Endodermal cell (in vitro differentiated cells): ENCODE data around the gene HCFC1. TPM values are rescaled to one million over a fixed set of nuclear protein-coding genes. Genes with fewer than 3 reads are reported as not detected.

Experiments
- DNase-seq: peaks from one replicate; pipeline ENCODE4 v3.0.0-alpha.2; 2017
- H3K27ac ChIP-seq: 2 replicates; pipeline ENCODE4 v1.5.1; 2013; ENCODE audit warnings: mild to moderate bottlenecking, low read depth, low read length, moderate library complexity
- H3K27me3 ChIP-seq: 2 replicates; pipeline ENCODE4 v1.6.1; 2013; ENCODE audit warnings: mild to moderate bottlenecking, low read length, moderate library complexity; ENCODE audit not compliant: insufficient read depth, control insufficient read depth, poor library complexity, severe bottlenecking
- H3K36me3 ChIP-seq: 2 replicates; pipeline ENCODE4 v1.7.0; 2013; ENCODE audit warnings: mild to moderate bottlenecking, low read length, moderate library complexity; ENCODE audit not compliant: control insufficient read depth, insufficient read depth
- H3K4me1 ChIP-seq: one replicate; pipeline ENCODE4 v1.7.0; 2013; ENCODE audit warnings: low read length; ENCODE audit not compliant: control insufficient read depth, insufficient read depth
- H3K4me3 ChIP-seq: 2 replicates; pipeline ENCODE4 v1.5.1; 2013; ENCODE audit warnings: mild to moderate bottlenecking, low read length, moderate library complexity
- H3K9ac ChIP-seq: 2 replicates; pipeline ENCODE4 v1.6.1; 2013; ENCODE audit warnings: mild to moderate bottlenecking, low read length, moderate library complexity; ENCODE audit not compliant: poor library complexity, severe bottlenecking; ENCODE audit errors: extremely low read depth
- H3K9me3 ChIP-seq: 2 replicates; pipeline ENCODE4 v1.6.1; 2013; ENCODE audit warnings: mild to moderate bottlenecking, low read length, moderate library complexity; ENCODE audit not compliant: control insufficient read depth
- H3K27ac Mint-ChIP-seq: 2 replicates; pipeline ENCODE4 v1.8.0; 2020; ENCODE audit warnings: mixed read lengths
- H3K27me3 Mint-ChIP-seq: 2 replicates; pipeline ENCODE4 v1.8.0; 2021; ENCODE audit warnings: mild to moderate bottlenecking, mixed read lengths; ENCODE audit not compliant: insufficient read depth
- H3K36me3 Mint-ChIP-seq: 2 replicates; pipeline ENCODE4 v1.8.0; 2020; ENCODE audit warnings: low read depth, mixed read lengths
- H3K4me1 Mint-ChIP-seq: 2 replicates; pipeline ENCODE4 v1.8.0; 2020; ENCODE audit warnings: mixed read lengths
- H3K4me3 Mint-ChIP-seq: 2 replicates; pipeline ENCODE4 v1.8.0; 2020; ENCODE audit warnings: mild to moderate bottlenecking, moderate library complexity, mixed read lengths
- H3K9me3 Mint-ChIP-seq: 2 replicates; pipeline ENCODE4 v1.8.0; 2020; ENCODE audit warnings: mild to moderate bottlenecking, mixed read lengths
- WGBS, 2 experiments: methylation state at CpG; one replicate each; pipeline versions ENCODE4 v1.1.5 to v1.1.7; 2013; ENCODE audit warnings: missing lambda C conversion rate in 2 of 2, mixed read lengths in 1 of 2; ENCODE audit not compliant: insufficient coverage in 1 of 2, insufficient read length in 1 of 2; 5-methylcytosine and 5-hydroxymethylcytosine counted together
- total RNA-seq, 2 donors: library from RNA; stranded (reverse); fragmentation: NEBNext Ultra II Directional in 1 of 2; extraction: Animal tissue kit (Norgen Biotek cat#: 25700) in 1 of 2; gene quantifications; 2 replicates in 1 of 2; 3 replicates in 1 of 2; pipeline ENCODE4 v1.2.1, GENCODE V29; 2021
- TF ChIP-seq, protein P1 (sequence below): fragments of 200-600 bp; sonication (generic); conservative IDR thresholded peaks from 2 replicates; pipeline ENCODE4 v1.5.0; 2021; ENCODE audit warnings: antibody characterized with exemption, mild to moderate bottlenecking

The HCFC1 gene
- total RNA-seq, 2 donors from 2014 or later = 93.4 to 112 TPM

DNA sequence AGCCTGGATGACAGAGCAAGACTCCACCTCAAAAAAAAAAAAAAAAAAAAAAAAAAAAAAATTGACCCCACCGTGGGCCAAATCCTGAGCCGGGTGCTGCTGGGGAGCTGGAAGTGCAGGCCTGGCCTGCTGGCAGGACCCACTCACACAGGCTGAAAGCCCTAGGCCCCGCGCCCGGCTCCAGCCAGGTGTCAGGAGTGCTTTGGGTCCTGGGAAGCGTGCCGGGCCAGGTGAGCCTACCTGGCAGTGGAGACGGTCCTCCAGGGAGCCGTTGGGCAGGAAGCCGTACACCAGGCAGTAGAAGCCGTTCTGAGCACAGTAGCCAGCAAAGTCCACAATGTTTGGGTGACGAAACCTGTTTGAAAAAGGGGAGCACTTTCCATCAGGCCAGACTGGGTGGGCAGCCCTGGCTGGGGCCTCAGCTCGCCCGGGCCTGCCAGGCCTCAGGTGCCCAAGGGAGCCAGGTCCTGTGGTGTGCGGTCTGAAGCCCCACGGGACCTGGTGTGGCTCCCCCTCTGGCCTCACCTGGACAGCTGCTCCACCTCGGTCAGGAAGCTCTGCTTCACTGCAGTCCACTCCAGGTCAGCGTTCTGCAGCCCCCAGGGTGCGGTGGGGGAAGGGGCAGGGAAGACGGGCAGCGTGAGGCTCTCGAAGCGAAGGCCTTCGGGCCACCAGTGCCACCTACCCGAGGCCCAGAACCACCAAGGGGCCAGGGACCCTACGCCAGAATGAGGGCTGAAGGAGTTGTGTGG lies 46.3 kb upstream of the HCFC1 start:
- no peak overlapping the region for H3K9ac ChIP-seq
- 96 to 100% methylated on average over 1 to 25 of the region's 26 CpGs for WGBS, 2 experiments
- peaks cover 13% of the 10 kb centered on the region for H3K36me3 Mint-ChIP-seq

DNA sequence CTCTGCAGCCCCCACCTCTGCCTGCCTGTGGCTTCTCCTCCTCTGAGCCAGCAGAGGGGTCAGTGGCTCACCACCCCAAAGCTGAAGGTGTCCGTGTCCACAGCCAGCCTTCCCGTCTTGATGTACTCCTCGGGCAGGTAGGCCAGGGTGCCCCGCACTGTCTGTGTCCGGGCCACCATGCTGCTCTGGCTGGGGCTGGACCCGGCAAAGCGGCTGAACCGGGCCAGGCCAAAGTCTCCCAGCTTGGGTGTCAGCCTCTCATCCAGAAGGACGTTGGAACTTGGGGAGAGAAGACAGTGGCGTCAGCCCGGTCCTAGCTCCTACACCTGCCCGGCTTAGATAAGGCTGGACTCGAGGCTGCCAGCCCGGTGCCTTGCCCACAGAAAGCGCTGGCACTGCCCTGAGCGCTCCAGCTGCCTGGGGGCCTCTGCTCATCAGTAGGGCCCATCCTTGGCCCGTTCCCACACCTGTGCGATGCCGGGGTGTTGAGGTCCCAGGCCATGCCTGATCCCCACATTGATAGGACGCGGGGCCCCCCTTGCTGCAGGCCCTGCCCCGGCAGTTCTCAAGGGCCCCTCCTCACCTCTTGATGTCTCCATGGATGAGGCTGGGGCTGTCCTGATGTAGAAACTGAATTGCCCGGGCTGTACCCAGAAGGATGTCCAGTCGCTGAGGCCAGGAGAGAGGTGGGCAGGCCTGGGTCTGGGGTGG lies 44.9 kb upstream of the HCFC1 start:
- Mint-ChIP-seq H3K36me3 (peaks cover 17% of the 10 kb centered on the region), H3K27ac (no peak overlapping the region), H3K9me3 (peaks cover 61% of the 10 kb centered on the region), H3K27me3 (peaks cover 3% of the 10 kb centered on the region), H3K4me1 (peaks cover 10% of the 10 kb centered on the region), H3K4me3 (no peak overlapping the region)
- TF ChIP-seq, protein P1, sequence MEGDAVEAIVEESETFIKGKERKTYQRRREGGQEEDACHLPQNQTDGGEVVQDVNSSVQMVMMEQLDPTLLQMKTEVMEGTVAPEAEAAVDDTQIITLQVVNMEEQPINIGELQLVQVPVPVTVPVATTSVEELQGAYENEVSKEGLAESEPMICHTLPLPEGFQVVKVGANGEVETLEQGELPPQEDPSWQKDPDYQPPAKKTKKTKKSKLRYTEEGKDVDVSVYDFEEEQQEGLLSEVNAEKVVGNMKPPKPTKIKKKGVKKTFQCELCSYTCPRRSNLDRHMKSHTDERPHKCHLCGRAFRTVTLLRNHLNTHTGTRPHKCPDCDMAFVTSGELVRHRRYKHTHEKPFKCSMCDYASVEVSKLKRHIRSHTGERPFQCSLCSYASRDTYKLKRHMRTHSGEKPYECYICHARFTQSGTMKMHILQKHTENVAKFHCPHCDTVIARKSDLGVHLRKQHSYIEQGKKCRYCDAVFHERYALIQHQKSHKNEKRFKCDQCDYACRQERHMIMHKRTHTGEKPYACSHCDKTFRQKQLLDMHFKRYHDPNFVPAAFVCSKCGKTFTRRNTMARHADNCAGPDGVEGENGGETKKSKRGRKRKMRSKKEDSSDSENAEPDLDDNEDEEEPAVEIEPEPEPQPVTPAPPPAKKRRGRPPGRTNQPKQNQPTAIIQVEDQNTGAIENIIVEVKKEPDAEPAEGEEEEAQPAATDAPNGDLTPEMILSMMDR = no peak
- H3K36me3 ChIP-seq = no peaks in the 10 kb centered on the region
- H3K4me1 ChIP-seq = no peaks in the 10 kb centered on the region
- no peaks in the 10 kb centered on the region for H3K9me3 ChIP-seq
- DNase-seq = no peak
- no peak overlapping the region for H3K4me3 ChIP-seq
- no peaks in the 10 kb centered on the region for H3K27me3 ChIP-seq
- 40 to 96% methylated on average over 1 to 24 of the region's 24 CpGs for WGBS, 2 experiments
- H3K27ac ChIP-seq = no peak overlapping the region
- H3K9ac ChIP-seq = no peak overlapping the region

More for the DNA sequence above, 46.3 kb upstream of the HCFC1 start:
- H3K9me3 Mint-ChIP-seq = peaks cover 65% of the 10 kb centered on the region
- TF ChIP-seq, protein P1 = no peak
- H3K27ac Mint-ChIP-seq = no peak overlapping the region
- no peak for DNase-seq
- peak overlapping the region; percentile 64 for H3K4me3 Mint-ChIP-seq
- peaks cover 3% of the 10 kb centered on the region for H3K27me3 Mint-ChIP-seq
- Histone ChIP-seq H3K4me1 (no peaks in the 10 kb centered on the region), H3K9me3 (no peaks in the 10 kb centered on the region), H3K36me3 (no peaks in the 10 kb centered on the region), H3K27me3 (no peaks in the 10 kb centered on the region), H3K27ac (no peak overlapping the region), H3K4me3 (no peak overlapping the region)
- peaks cover 16% of the 10 kb centered on the region for H3K4me1 Mint-ChIP-seq

DNA sequence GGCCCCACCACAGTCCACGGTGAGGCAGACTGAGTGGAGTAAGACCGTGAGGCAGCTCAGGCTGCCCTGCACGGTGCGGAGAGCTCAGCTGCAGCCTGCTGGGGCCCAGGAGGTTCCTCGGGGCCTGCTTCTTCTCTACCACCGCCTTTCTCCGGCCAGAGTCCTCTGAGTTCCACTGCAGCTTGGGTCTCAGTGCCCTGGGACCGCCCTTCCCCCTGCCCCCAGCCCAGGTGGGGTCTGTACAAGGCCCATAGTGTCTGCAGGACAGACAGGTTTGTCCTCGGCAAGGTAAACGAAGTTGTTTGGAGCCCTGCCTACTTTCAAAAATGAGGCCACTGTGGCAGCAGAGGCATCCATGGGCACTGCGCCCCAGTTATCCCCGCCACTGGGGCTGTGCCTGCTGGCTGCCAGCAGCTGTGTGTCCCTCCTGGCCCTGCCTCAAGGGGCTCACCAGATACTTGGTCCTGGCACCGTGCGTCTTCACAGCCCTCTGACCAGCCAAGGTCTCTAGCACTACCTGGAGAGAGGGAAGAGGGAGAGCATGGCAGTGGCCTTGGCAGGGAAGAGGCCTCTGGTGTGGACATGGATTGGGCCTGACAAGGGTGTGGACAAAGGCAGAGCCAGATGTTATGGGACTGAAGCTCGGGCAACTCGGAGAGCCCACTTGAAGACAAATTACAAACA lies 44.1 kb upstream of the HCFC1 start:
- peaks cover 21% of the 10 kb centered on the region for H3K36me3 Mint-ChIP-seq
- 85 to 89% methylated on average over 3 to 16 of the region's 16 CpGs for WGBS, 2 experiments
- TF ChIP-seq, protein P1 = no peak
- Histone ChIP-seq H3K9ac (no peak overlapping the region), H3K4me1 (no peaks in the 10 kb centered on the region), H3K9me3 (no peaks in the 10 kb centered on the region), H3K27me3 (no peaks in the 10 kb centered on the region), H3K27ac (no peak overlapping the region), H3K36me3 (no peaks in the 10 kb centered on the region), H3K4me3 (no peak overlapping the region)
- H3K4me3 Mint-ChIP-seq = no peak overlapping the region
- H3K9me3 Mint-ChIP-seq = peaks cover 63% of the 10 kb centered on the region
- H3K4me1 Mint-ChIP-seq = peaks cover 8% of the 10 kb centered on the region
- peaks cover 3% of the 10 kb centered on the region for H3K27me3 Mint-ChIP-seq
- H3K27ac Mint-ChIP-seq = peak overlapping the region; percentile 52
- no peak for DNase-seq
